K562 (cell line): ENCODE results near the gene S100A10. TPM values are rescaled to one million over a fixed set of nuclear protein-coding genes. Genes with fewer than 3 reads are reported as not detected.

Experiments used
- ATAC-seq: fragments of 200-7000 bp; cut with Tn5 transposase; 3 replicates; pipeline ENCODE4 v1.9.1; 2020; ENCODE audit warnings: moderate library complexity
- BruUV-seq: library from RNA; stranded (reverse); fragments of 400-500 nt; replicated peaks from 2 replicates; lab custom pipeline; 2021; lab: Mats Ljungman, UMichigan
- CTCF ChIA-PET: fragments of 300-600 bp; formaldehyde crosslinking; extraction: SDS; loops from one replicate; lab custom pipeline; 2021; ENCODE audit warnings: low intra/inter-chr PET ratio; lab: Yijun Ruan, JAX
- POLR2A ChIA-PET: fragments of 300-600, 350-650 bp; sonication (Branson Sonifier 250); formaldehyde crosslinking; extraction: SDS; loops from one replicate; lab custom pipeline; 2021; ENCODE audit warnings: antibody characterized with exemption, inconsistent platforms; lab: Yijun Ruan, JAX
- DNase-seq, 4 experiments: peaks; one replicate each; pipeline versions ENCODE4 v3.0.0 to v3.0.0-alpha.2; 2011 to 2018; ENCODE audit warnings: low spot score in 3 of 4, mixed read lengths in 3 of 4; ENCODE audit errors: extremely low read depth in 1 of 4
- FAIRE-seq: peaks from 2 replicates; lab custom pipeline; 2011; peaks lifted over from hg19 to GRCh38; lab: Jason Lieb, UNC
- H2AFZ ChIP-seq: 2 replicates; pipeline ENCODE4 v1.6.0; 2011; ENCODE audit warnings: low read depth, low read length, control low read depth, inconsistent platforms
- H3K27ac ChIP-seq: fragments of 200-600 bp; 3 replicates; pipeline ENCODE4 v1.8.0; 2011; ENCODE audit warnings: low read depth, mild to moderate bottlenecking, control low read depth, inconsistent platforms, low read length, moderate library complexity, mixed read lengths; ENCODE audit errors: extremely low read depth
- H3K27me3 ChIP-seq, 2 experiments: fragments of 300-600 bp in 1 of 2; 2 replicates in 1 of 2; 3 replicates in 1 of 2; pipeline versions ENCODE4 v1.6.0 to v1.8.0; 2011; ENCODE audit warnings: inconsistent platforms in 2 of 2, low read length in 2 of 2, mild to moderate bottlenecking in 1 of 2, mixed read lengths in 1 of 2, moderate library complexity in 1 of 2; ENCODE audit not compliant: control insufficient read depth in 2 of 2, insufficient read depth in 2 of 2
- H3K36me3 ChIP-seq: fragments of 300-600 bp; 3 replicates; pipeline ENCODE4 v1.8.0; 2011; ENCODE audit warnings: mild to moderate bottlenecking, low read length, inconsistent platforms; ENCODE audit not compliant: control insufficient read depth, insufficient read depth
- H3K4me1 ChIP-seq, 2 experiments: fragments of 200-600 bp in 1 of 2; replicated peaks in 1 of 2; 2 replicates in 1 of 2; 3 replicates in 1 of 2; pipeline versions ENCODE4 v1.5.1 to v1.8.0; 2011; ENCODE audit warnings: inconsistent platforms in 2 of 2, low read length in 2 of 2, mild to moderate bottlenecking in 1 of 2, mixed read lengths in 1 of 2, moderate library complexity in 1 of 2; ENCODE audit not compliant: control insufficient read depth in 2 of 2, insufficient read depth in 2 of 2
- H3K4me2 ChIP-seq: 2 replicates; pipeline ENCODE4 v1.6.1; 2011; ENCODE audit warnings: low read length, control low read depth, inconsistent platforms, mixed read lengths; ENCODE audit not compliant: insufficient read depth
- H3K4me3 ChIP-seq: fragments of 200-600 bp; sonication (generic), shearing (Covaris generic); 2 replicates; pipeline ENCODE4 v1.5.1; 2016; ENCODE audit warnings: control low read depth, inconsistent platforms
- H3K79me2 ChIP-seq: fragments of 200-600 bp; 3 replicates; pipeline ENCODE4 v1.8.0; 2011; ENCODE audit warnings: low read length, inconsistent platforms; ENCODE audit not compliant: control insufficient read depth, insufficient read depth
- H3K9ac ChIP-seq, 2 experiments: 2 replicates each; pipeline versions ENCODE4 v1.6.0 to v1.6.1; 2011; ENCODE audit warnings: low read depth in 2 of 2, low read length in 2 of 2, control low read depth in 1 of 2, inconsistent platforms in 1 of 2, mild to moderate bottlenecking in 1 of 2, mixed read lengths in 1 of 2; ENCODE audit not compliant: insufficient read depth in 1 of 2
- H3K9me1 ChIP-seq: one replicate; pipeline ENCODE4 v1.6.0; 2011; ENCODE audit warnings: inconsistent platforms, mild to moderate bottlenecking, low read length, moderate library complexity; ENCODE audit not compliant: control insufficient read depth, insufficient read depth
- H3K9me3 ChIP-seq: replicated peaks from 2 replicates; pipeline ENCODE4 v1.5.1; 2011; ENCODE audit warnings: low read depth, low read length, inconsistent platforms; ENCODE audit not compliant: control insufficient read depth, insufficient read depth
- H4K20me1 ChIP-seq: replicated peaks from 2 replicates; pipeline ENCODE4 v1.6.1; 2011; ENCODE audit warnings: low read length, inconsistent platforms, mixed read lengths; ENCODE audit not compliant: control insufficient read depth, insufficient read depth
- BCL6 ChIP-seq: fragments of 250-450 bp; sonication (Bioruptor Pico); IDR thresholded peaks from 2 replicates; pipeline ENCODE4 v1.4.0; 2020
- CREM ChIP-seq: IDR thresholded peaks from 2 replicates; pipeline ENCODE4 v1.6.1; 2014; ENCODE audit warnings: antibody characterized with exemption, low read depth
- EGR1 ChIP-seq: fragments of 450-650 bp; conservative IDR thresholded peaks from 2 replicates; pipeline ENCODE4 v1.6.1; 2017; ENCODE audit warnings: mild to moderate bottlenecking
- FOXA3 ChIP-seq, 2 experiments: fragments of 450-650 bp in 1 of 2; sonication (generic) in 1 of 2; formaldehyde crosslinking; IDR thresholded peaks in 1 of 2; conservative IDR thresholded peaks in 1 of 2; 2 replicates each; pipeline versions ENCODE4 v1.4.0 to v1.8.0; 2020 to 2022; ENCODE audit warnings: mild to moderate bottlenecking in 2 of 2, missing genetic modification reagents in 1 of 2
- FOXK2 ChIP-seq, 2 experiments: fragments of 450-650 bp; IDR thresholded peaks in 1 of 2; conservative IDR thresholded peaks in 1 of 2; 2 replicates each; pipeline ENCODE4 v1.6.1; 2016; ENCODE audit warnings: low read depth in 2 of 2, mild to moderate bottlenecking in 1 of 2
- HDAC3 ChIP-seq: fragments of 450-650 bp; IDR thresholded peaks from 2 replicates; pipeline ENCODE4 v1.6.1; 2018; ENCODE audit warnings: borderline replicate concordance, mild to moderate bottlenecking, moderate library complexity; ENCODE audit not compliant: partially characterized antibody
- HMG20A ChIP-seq: fragments of 450-650 bp; formaldehyde crosslinking; conservative IDR thresholded peaks from 2 replicates; pipeline ENCODE4 v1.4.0; 2020; ENCODE audit warnings: mild to moderate bottlenecking, mixed read lengths
- KLF1 ChIP-seq: fragments of 450-650 bp; IDR thresholded peaks from 2 replicates; pipeline ENCODE4 v1.6.1; 2016; ENCODE audit warnings: missing genetic modification characterization, missing compliant biosample characterization
- MAFG ChIP-seq: fragments of 450-650 bp; conservative IDR thresholded peaks from 2 replicates; pipeline ENCODE4 v1.6.1; 2016; ENCODE audit warnings: missing genetic modification characterization, missing compliant biosample characterization
- MYBL2 ChIP-seq, 2 experiments: fragments of 450-650 bp in 1 of 2; sonication (generic) in 1 of 2; formaldehyde crosslinking in 1 of 2; IDR thresholded peaks; 2 replicates each; pipeline versions ENCODE4 v1.6.1 to v1.8.1; 2017 to 2022; ENCODE audit warnings: borderline replicate concordance in 1 of 2, inconsistent platforms in 1 of 2, low read depth in 1 of 2, mild to moderate bottlenecking in 1 of 2, missing genetic modification reagents in 1 of 2, moderate library complexity in 1 of 2
- MYC ChIP-seq, 2 experiments: fragments of 250-450 bp in 1 of 2; sonication (Bioruptor Pico) in 1 of 2; IDR thresholded peaks; 2 replicates each; pipeline versions ENCODE4 v1.5.1 to v1.6.1; 2012 to 2021; ENCODE audit warnings: low read depth in 2 of 2, borderline replicate concordance in 1 of 2, improper control_type of control experiment in 1 of 2, low read length in 1 of 2, mild to moderate bottlenecking in 1 of 2, moderate library complexity in 1 of 2
- NFYB ChIP-seq: IDR thresholded peaks from 2 replicates; pipeline ENCODE4 v1.6.1; 2011; ENCODE audit warnings: mild to moderate bottlenecking, moderate library complexity; ENCODE audit not compliant: insufficient read length; ENCODE audit errors: extremely low read depth
- NONO ChIP-seq, 2 experiments: fragments of 200-400 bp in 1 of 2; fragments of 450-650 bp in 1 of 2; formaldehyde crosslinking in 1 of 2; IDR thresholded peaks; 2 replicates each; pipeline ENCODE4 v1.6.1; 2017; ENCODE audit warnings: low read depth in 2 of 2, mild to moderate bottlenecking in 2 of 2, moderate library complexity in 2 of 2, low read length in 1 of 2
- PYGO2 ChIP-seq: fragments of 450-650 bp; IDR thresholded peaks from 2 replicates; pipeline ENCODE4 v1.6.1; 2016; ENCODE audit warnings: mild to moderate bottlenecking, missing genetic modification characterization, moderate library complexity, missing compliant biosample characterization
- SIX5 ChIP-seq, 2 experiments: IDR thresholded peaks; 2 replicates each; pipeline ENCODE4 v1.6.1; 2011; ENCODE audit warnings: low read length in 2 of 2, borderline replicate concordance in 1 of 2, low read depth in 1 of 2, mild to moderate bottlenecking in 1 of 2, moderate library complexity in 1 of 2; ENCODE audit not compliant: insufficient read depth in 1 of 2
- STAG1 ChIP-seq: sonication (generic); formaldehyde crosslinking; IDR thresholded peaks from 2 replicates; pipeline ENCODE4 v1.5.0; 2020; ENCODE audit warnings: missing genetic modification reagents, borderline replicate concordance
- ZEB2 ChIP-seq: fragments of 450-650 bp; IDR thresholded peaks from 2 replicates; pipeline ENCODE4 v1.6.1; 2016
- ZNF408 ChIP-seq: fragments of 250-450 bp; sonication (Bioruptor Pico); IDR thresholded peaks from 2 replicates; pipeline ENCODE4 v1.4.0; 2020; ENCODE audit warnings: low read depth, mild to moderate bottlenecking, moderate library complexity
- ZNF583 ChIP-seq: fragments of 250-450 bp; sonication (Bioruptor Pico); IDR thresholded peaks from 2 replicates; pipeline ENCODE4 v1.4.0; 2020
- ZNF668 ChIP-seq: fragments of 250-450 bp; sonication (Bioruptor Pico); IDR thresholded peaks from 2 replicates; pipeline ENCODE4 v1.8.0; 2022; ENCODE audit warnings: mild to moderate bottlenecking, inconsistent platforms
- WGBS: fragments of 100-300 bp; shearing (Covaris generic); methylation state at CpG from one replicate; pipeline ENCODE4 v1.1.6; 2016; ENCODE audit warnings: low coverage, mixed read lengths; ENCODE audit not compliant: insufficient coverage; ENCODE audit errors: missing lambda C conversion rate; 5-methylcytosine and 5-hydroxymethylcytosine counted together
- in situ Hi-C: fragments of 300-500 bp; cut with MboI; formaldehyde crosslinking; loops from 4 replicates; pipeline ENCODE4 v1.15.0; 2018; ENCODE audit warnings: inconsistent platforms, mixed read lengths
- intact Hi-C: fragments of 100-400 bp; cut with micrococcal nuclease; formaldehyde crosslinking; loops from 2 replicates; pipeline ENCODE4 v1.14.2; 2022
- polyA plus RNA-seq, 8 experiments: library from polyadenylated mRNA; depleted of rRNA in 4 of 8; stranded (reverse) in 5 of 8; unstranded in 3 of 8; fragments of >200 nt; fragmentation: Nextera tagmentation in 2 of 8; fragmentation: Illumina TruSeq in 1 of 8; extraction: Ambion mirVana in 2 of 8; extraction: Trizol in 1 of 8; gene quantifications; 2 replicates each; pipeline versions ENCODE4 v1.2.1 to v1.2.3, GENCODE V29; 2011 to 2014; ENCODE audit warnings: inconsistent platforms in 1 of 8, missing spikeins in 1 of 8
- total RNA-seq, 7 experiments: library from RNA; depleted of rRNA in 6 of 7; stranded (reverse); fragments of >200 nt in 6 of 7; fragmentation: Illumina TruSeq in 2 of 7; extraction: Trizol in 2 of 7; gene quantifications; 2 replicates each; pipeline versions ENCODE4 v1.2.1 to v1.2.3, GENCODE V29; 2011 to 2021; ENCODE audit warnings: low replicate concordance in 1 of 7

The S100A10 gene
- total and polyA plus RNA-seq, 9 of the 15 experiments (the other 6 are each of a cell fraction or from before 2014, with no cell fraction given): 0.32 to 1.6 (median 0.50) TPM; not detected in 3

- no peak for TF ChIP-seq FOXA3 (CRISPR knock-in tag; conservative IDR thresholded peaks at IDR 0.05 in 1 of 2, IDR thresholded peaks at IDR 0.05 in 1 of 2)
- TF ChIP-seq MYC (IDR thresholded peaks at IDR 0.05; ENCODE audit: low read depth, low read length): no peak
- TF ChIP-seq MYC (CRISPR knock-in tag; IDR thresholded peaks at IDR 0.05; ENCODE audit: borderline replicate concordance, low read depth): no peak
Measured at GRCh38 chr1:151980287-151981177, 13.1 kb downstream of the S100A10 start (continued).

GRCh38 chr1:151978922-151979321 is 14.7 kb downstream of the S100A10 start:
- ChIA-PET CTCF (interaction anchor here (0.6 kb wide), 1 partner anchor 49 kb away, joined by 3 read pairs; no protein-coding TSS in a partner anchor), POLR2A (no interaction called here)
- no peak overlapping the region for H3K27ac ChIP-seq
- BruUV-seq: no TSS peak
- in situ Hi-C loops (no loop called here), intact Hi-C loops (no loop called here)
- TF ChIP-seq BCL6 (CRISPR knock-in tag) (no peak), ZEB2 (no peak), ZNF583 (CRISPR knock-in tag) (no peak), NONO (IDR thresholded peaks at IDR 0.05; ENCODE audit: low read depth in 2 of 2, low read length in 1 of 2) (no peak), ZNF668 (CRISPR knock-in tag) (no peak), SIX5 (IDR thresholded peaks at IDR 0.05; ENCODE audit: borderline replicate concordance in 1 of 2, insufficient read depth in 1 of 2, low read depth in 1 of 2, low read length in 2 of 2) (no peak), MAFG (no peak), KLF1 (no peak), HMG20A (no peak), ZNF408 (CRISPR knock-in tag) (no peak), HDAC3 (no peak), FOXK2 (conservative IDR thresholded peaks at IDR 0.05 in 1 of 2, IDR thresholded peaks at IDR 0.05 in 1 of 2; ENCODE audit: low read depth in 2 of 2) (no peak), NFYB (no peak), MYBL2 (IDR thresholded peaks at IDR 0.05; ENCODE audit: low read depth) (no peak), MYBL2 (CRISPR knock-in tag; IDR thresholded peaks at IDR 0.05; ENCODE audit: borderline replicate concordance) (no peak), EGR1 (no peak), STAG1 (CRISPR knock-in tag) (no peak), CREM (no peak), PYGO2 (tag) (no peak)
- H3K36me3 ChIP-seq: no peaks in the 10 kb centered on the region
- H2AFZ ChIP-seq: no peak overlapping the region
- H3K9me1 ChIP-seq: no peaks in the 10 kb centered on the region
- no peak for FAIRE-seq
- no peak overlapping the region for H3K4me2 ChIP-seq
- H3K4me3 ChIP-seq: no peak overlapping the region
- H3K9ac ChIP-seq: no peak overlapping the region
- no peak for DNase-seq
- 8% methylated on average over 3 of the region's 5 CpGs for WGBS
- no peaks in the 10 kb centered on the region for H3K9me3 ChIP-seq
- peaks cover 7 to 30% of the 10 kb centered on the region in 2 experiments; a peak in 3 of 5 replicates for H3K4me1 ChIP-seq
- H3K27me3 ChIP-seq: peaks cover 12 to 19% of the 10 kb centered on the region in 2 experiments; a peak in 4 of 5 replicates
- H4K20me1 ChIP-seq: no peaks in the 10 kb centered on the region
- no peaks in the 10 kb centered on the region for H3K79me2 ChIP-seq
- ATAC-seq: no peak
